Stimulated activated naive CD4-positive, alpha-beta T cell treated with Interleukin-2 at 50 U/mL for 16 hours (primary cell): Measurements from ENCODE around the gene MED22.
"Not testable (repeated sequence)": the region's sequence is repeated elsewhere in the genome, so short reads cannot be mapped to it uniquely, and the experiment has no call there.

ENCODE experiments used
- DNase-seq: peaks from one replicate; lab custom pipeline; 2025; lab: John Stamatoyannopoulos, UW

MED22 gene

DNA sequence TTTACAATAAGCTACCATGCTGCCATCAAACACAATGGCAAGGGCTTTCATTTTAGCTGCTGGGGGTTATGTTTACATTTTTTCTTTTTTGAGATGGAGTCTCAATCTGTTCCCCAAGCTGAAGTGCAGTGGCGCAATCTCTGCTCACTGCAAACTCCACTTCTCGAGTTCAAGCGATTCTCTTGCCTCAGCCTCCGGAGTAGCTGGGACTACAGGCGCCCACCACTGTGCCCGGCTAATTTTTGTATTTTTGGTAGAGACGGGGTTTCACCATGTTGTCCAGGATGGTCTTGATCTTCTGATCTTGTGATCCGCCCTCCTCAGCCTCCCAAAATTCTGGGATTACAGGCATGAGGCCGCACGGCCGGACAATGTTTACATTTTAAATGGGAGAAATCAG lies 13.0 kb downstream of the MED22 start:
- DNase-seq, result not testable (repeated sequence)

DNA sequence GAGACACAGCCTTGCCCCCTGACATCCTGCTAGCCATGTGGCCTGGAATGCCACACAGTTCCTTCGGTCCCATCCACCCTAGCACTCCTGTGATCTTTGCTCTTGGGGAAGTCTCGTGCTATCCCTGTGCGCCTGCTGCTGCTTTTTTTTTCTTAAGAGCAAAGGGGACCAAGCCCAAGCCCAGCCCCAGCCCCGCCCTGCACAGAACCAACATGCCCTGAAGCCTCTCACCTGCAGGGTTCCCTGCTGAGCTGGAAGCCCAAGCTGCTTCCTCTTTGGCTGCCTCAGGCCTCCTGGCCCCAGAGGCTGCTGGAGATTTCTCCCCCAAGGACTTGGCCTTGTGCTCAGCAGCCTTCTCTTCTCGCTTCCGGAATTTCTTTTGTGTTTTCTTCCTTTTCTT lies 13.8 kb downstream of the MED22 start:
- no peak for DNase-seq

DNA sequence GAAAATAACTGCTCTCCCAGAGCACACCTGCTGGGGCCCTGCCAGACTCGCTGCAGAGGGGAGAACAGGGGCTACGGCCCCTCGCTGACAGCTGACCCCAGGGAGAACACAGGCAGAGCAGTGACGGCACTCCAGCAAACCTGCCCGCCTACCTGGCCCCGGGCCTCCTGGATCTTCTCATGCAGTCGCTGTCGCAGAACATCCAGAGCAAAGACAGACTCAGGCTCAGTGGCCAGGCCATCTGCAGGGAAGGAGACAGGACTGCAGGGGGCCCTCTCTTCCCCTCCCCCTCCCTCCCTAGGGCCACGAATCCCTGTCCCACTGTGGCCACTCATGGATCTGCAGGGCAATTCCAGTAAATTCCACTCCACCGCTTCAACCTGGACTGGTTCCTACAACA lies 14.4 kb downstream of the MED22 start:
- DNase-seq, result no peak

DNA sequence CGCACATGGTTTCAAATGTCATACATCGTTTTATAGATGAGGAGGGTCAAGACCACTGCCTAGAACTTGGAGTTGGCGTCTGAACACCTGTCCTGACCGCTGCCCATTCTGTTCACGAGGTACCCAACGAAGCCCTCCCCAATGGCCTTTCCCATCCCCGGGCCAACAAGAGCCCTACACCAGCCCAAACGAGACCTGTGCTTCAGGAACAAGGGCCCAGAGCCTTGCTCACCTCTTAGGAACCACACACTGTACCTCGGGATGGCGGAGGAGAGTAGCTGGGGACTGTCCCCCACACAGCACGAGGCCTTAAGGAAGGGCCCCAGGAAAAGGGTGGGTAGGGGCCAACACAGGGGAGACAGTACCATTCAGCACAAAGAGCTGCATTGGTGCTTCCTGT lies 14.9 kb downstream of the MED22 start:
- no peak for DNase-seq

DNA sequence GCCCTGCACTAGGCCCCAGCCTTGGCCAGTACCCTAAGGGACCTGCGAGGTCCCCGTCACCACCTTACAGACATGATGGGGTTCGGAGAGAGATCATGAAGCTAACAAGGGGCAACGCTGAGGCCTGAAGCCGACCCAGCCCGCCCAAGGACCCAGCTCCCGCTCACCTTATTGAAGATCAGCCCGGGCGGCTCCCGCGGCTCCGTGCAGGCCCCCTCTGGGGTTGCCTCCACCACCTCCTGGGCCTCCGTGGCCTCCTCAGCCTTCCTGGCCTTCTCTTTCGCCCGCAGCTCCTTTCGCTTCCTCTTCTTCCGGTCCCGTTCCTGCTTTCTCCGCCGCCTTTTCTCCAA lies 15.6 kb downstream of the MED22 start:
- DNase-seq, result no peak

DNA sequence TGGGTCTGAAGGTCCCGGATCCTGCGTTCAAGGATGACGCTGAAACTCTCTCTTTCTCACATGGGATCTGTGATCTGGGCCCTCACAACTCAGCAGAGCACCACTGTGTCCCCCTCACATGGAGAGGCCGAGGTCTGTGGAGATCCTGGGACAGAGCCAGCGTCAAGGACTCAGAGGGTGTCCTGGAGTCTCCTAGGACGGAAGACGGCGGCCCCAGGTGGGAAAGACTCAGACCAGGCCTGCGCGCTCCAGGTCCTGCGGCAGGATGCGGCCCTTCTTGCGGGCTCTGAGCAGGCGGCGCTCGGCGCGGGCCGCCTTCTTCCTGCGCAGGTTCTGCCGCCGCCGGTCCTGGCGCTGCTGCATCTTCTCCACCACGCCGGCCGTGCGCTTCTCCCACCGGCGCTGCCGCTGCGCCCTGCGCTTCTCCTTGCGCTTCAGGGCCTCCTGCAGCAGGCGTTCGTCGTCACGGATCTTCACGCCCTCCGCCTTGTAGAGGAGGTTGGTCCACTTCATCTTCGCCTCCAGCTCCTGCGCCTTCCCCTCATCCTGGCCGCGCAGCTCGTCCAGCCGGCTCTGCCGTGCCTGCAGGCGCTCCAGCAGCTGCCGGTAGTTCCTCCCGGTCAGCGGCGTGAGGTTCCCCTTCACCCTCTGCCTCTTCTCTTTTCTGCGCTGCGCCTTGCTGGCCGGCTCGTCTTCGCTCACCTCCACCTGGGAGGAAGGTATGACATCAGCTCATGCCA lies 16.1 kb downstream of the MED22 start:
- no peak for DNase-seq

DNA sequence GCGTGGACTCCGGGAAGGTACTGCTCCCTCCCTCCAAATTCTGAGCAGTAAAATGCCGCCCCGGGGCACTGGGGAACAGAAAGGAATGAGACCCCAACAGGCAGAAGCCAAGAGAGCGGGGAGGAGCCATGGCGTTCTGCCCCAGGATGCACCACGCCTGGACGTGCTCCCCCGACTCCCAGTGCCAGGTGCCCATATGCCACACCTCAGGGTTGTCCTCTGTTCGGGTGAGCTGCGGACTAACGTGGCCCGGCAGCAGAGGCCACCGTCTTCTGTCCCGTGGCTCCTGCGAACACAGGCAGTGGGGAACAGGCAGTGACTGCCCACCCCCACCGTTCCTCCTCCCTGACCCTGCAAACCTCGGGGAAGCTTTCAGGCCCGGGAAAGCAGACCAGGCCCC lies 16.7 kb downstream of the MED22 start:
- no peak for DNase-seq

DNA sequence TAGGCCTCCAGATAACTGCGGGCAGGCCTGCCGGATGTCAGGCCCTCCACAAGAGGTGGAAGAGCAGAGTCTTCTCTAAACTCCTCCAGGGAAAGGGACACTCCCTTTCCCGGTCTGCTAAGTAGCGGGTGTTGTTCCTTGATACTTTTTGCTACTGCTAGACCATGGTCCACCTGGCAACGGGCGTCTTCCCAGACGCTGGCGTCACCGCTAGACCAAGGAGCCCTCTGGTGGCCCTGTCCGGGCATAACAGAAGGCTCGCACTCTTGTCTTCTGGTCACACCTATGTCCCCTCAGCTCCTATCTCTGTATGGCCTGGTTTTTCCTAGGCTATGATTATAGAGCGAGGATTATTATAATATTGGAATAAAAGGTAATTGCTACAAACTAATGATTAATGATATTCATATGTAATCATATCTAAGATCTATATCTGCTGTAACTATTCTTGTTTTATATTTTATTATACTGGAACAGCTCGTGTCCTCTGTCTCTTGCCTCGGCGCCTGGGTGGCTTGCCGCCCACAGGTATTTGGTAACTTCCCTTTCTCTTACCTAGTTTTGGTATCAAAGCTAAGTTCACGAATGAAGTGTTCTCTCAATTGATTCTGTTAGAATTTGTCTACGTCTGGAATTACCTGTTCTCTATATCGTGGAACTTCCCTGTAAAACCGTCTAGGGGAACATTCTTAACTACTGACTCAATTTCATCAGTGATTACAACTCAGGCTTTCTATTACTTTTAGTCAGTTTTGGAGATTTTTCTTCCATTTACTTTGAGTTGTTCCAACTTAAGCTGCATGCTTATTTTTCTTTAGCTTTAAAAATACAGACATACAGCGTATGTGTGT lies 18.4 kb downstream of the MED22 start:
- DNase-seq, result not testable (repeated sequence)

DNA sequence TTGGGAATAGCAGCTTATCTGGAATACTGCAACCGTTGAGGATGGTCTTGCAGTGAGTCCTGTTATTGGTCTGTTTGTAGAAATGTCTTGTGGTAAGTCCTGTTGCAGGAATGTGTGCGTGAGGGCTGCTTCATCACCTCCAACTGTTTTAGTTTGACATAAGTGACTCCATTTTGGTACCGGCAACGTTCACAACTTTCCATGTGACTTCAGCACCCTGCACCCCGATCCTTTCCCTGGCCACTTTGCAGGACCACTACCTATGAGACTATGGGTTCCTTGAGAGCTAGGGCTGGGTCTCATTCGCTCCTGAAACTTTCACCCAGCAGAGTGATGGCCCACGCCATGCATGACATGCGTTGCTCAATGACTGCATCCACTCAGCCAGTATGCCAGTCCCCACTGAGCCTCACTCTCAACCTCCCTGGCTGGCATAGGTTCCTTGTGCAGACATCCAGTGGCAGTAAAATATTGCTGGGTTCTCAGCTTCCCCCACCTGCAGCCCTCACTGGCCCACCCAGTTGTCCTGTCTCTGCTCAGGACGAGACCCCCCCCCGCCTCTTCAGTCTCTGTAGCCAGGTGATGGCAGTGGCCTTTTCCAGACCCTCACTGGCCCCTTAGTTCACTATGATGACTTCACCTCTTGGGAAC lies 20.0 kb downstream of the MED22 start:
- no peak for DNase-seq

DNA sequence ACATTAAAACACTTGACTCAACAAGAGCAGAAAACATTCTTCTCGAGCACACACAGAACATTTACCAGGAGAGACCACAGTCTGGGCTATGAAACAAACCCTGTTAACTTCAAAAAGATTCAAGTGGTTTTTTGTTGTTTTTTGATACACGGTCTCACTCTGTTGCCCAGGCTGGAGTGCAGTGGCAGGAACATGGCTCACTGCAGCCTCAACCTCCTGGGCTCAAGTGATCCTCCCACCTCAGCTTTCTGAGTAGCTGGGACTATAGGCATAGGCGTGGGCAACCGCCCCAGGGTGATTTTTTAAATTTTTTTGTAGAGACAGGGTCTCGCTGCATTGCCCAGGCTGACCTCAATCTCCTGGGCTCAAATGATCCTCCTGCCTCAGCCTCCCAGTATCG lies 20.9 kb downstream of the MED22 start:
- DNase-seq, result not testable (repeated sequence)

DNA sequence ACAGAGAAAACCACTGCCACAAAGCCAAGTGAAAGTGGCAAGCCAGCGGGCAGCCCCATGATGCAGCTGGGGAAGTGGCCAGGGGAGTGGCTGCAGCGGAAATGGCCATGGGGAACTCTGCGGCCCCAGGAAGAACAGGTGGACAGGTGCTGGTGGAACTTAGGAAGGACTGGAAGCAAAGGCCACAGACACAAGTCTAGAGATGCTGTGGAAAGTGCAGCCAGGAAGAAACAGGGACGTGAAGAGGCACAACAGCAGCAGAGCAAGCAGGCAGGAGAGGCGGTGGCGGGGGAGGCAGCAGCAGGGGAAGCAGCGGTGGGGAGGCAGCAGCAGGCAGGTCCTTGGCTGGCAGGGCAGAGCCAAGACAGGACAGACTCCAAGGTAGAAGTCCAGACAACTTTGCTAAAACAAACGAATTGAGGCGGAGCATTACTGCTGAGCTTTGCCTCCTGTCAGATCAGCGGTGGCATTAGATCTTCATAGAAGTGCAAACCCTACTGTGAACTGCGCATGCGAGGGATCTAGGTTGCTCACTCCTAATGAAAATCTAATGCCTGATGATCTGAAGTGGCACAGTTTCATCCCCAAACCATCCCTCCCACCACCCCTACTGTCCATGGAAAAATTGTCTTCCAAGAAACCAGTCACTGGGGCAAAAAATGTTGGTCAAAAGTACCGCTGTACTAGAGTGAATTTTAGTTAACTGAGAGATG lies 23.8 kb downstream of the MED22 start:
- DNase-seq, result no peak

DNA sequence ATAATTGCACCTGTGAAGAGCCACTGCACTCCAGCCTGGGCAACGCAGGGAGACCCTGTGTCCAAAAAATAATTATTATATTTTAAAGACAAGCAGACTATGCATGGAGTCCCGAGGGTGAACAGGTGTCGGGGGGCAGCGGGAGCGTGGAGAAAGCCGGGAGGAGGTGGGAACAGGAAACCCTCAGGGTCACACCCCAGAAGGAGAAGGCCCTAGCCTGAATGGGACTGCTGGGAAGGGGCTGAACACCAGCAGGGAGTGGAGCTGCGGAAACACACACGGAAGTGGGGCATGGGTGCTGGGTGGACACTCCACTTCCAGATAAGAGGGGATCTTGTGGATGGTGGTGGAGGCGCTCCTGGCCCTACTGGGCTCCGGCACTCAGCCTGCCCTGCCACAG lies 24.7 kb downstream of the MED22 start:
- no peak for DNase-seq

DNA sequence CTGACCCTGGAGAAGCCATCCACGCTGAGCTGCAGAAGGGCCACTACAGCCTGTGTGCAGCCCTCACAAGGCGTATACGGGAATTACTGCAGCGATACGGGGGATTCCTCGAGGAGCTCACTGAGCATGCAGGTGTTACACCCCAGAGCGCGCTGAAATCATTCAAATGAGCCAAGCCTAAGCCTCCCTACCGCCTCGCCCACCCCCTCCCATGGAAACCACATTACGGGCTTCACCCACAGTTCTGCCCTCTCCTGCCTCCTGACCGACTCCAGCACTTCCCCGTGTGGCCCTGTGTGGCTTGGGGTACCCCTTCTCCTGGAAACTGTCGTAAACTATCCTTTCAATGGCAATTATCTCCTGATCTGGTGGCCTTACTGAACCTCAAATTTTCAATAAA lies 25.2 kb downstream of the MED22 start:
- no peak for DNase-seq

DNA sequence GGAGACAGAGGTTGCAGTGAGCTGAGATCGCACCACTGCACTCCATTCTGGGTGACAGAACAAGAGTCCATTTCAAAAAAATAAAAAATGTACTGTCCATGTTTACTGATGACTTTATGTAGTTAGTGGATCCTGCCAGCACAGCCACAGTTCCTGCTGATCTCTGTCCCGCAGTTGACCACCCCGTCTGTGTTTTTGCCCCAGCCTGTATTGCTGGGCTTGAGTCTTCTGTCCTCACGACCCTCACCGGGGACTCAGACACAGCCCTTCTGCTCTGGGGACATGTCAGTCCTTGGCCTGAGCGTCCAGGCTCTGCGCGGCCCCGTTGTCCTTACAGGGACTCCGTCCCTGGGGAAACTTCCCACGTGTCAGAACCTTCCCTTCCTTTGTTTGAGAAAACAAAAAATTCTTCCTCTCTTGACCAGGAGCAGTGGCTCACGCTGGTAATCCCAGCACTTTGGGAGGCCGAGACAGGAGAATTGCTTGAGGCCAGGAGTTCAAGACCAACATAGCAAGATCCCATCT lies 26.5 kb downstream of the MED22 start:
- no peak for DNase-seq

DNA sequence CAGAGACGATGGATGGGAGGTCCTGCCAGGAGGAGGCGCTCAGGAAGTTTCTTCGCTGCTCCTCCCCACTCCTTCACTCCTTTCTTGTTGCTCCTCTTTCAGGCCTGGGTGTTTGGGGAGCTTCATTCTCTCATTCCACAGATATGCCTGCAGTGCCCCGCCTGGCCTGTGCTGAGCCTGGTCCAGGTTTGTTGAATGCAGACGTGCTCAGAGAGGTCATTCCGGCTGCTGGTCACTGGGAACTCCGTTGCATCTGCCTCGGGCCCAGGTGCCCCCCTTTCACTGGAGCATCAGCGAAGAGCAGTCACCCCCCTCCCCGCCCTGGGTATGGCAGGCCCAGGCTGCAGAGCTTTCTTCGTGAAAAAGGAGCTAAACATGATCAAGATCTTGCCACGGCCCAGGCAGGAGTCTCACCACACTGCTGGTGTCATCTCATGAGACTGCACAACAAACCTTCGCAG lies 27.5 kb downstream of the MED22 start:
- no peak for DNase-seq

DNA sequence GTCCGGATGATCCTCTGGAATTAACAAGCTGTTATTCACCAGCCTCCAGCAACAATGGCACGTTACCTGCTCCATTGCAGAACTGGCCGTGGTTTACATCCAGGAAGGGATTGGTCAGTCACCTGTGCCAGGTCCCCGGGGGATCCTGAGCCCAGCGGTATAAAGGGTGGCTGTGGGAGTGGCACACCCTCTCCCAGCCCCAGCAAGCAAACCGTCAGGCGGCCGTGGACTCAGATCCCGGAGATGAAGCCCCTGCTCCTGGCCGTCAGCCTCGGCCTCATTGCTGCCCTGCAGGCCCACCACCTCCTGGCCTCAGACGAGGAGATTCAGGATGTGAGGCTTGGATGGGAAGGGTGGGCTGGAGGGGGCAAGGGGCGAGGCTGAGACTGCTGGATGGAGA lies 30.4 kb downstream of the MED22 start:
- not testable (repeated sequence) for DNase-seq

DNA sequence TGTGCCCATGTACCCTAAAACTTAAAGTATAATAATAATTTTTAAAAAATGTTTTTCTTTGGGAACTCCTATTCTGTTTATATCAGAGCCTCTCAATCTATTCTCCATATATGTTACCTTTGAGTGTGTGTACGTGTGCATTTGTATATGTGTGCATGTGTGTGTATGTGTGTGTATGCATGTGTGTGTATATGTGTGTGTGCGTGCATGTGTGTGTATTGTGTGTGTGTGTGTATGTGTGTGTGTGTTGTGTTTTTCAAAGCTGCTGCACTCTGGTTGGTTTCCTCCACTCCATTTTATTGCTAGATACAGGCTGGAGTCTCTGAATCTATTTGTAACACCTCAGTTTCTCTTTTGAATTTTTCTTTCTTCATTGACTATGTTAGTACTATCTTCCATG lies 31.9 kb downstream of the MED22 start:
- DNase-seq, result no peak

DNA sequence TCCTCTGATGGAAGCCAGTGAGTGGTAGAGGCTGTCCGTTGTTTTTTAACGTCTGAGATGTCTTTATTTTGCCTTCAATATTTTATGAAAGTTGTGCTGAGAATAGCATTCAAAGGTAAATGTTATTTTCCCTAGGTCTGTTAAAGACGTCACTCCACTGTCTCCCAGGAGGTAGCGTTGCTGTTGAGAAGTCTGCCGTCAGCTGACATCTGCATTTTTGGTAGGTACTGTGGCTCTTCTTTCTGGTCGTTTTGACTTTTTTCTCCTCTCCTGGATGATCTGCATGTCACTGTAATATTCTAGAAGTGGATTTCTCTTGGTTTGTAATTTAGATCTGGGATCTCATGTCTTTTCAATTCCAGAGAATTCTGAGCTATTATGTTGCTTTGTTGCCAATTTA lies 38.3 kb downstream of the MED22 start:
- DNase-seq, result no peak

DNA sequence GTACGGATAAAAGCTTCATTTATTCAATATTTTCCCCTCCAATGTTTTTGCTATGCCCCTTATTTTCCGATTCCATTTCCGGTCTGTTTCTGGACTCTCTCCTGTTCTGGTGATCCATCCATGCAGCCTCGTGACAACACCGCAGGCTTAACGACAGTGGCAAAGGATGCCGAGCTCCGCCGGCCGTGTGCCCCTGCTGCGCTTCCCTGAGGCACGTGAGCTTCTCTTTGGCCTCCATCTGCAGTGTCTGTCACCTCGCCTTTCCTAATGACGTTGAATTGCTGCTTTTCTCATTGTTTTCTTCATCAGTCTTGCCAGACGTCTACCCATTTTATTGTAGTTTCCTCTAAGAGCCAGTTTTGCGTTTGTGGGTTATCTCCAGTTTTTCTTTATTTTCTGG lies 40.6 kb downstream of the MED22 start:
- DNase-seq, result no peak

DNA sequence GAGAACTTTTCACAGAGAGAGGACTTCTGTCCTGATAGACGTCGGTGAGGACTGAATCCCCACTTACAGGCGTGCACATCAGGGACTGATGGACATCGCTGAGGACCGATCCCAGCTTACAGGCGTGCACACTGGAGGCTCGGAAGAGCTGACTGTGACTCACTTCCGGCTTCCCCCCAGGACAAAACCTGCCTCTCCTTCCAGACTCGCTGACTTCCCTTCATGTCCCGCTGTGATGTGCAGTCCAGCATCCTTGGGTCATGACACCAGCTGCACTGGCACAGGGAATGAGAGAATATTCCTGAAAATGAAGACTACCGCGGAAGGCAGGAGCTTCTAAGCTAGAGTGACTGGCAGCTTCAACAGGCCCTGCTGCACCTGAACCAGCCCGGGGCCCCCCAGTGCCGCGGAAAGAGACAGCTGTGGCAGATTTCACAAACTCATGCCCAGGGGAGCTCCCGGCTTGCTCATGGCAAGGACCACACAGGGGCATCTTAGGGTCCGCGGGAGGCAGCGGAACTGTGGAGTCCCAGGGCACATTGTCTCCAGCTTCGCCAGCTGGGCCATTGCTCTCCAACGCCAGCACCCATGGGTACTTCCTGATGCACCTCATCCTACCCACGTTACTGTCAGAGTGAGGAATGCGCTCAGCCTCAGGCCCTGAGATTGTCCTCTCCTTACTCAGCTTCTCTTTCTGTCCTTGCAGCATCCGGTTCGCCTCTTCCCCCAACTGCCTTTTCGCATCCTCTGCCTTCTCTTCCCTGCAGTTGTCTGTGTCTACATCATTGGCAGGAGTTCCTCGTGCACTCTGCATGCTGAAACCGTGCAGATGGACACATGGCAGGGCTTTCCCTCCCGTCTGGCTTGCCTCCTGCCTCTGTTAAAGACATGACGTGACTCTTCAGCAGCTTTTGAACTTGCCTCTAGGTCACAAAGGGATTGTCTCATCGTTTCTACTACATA lies 41.4 kb downstream of the MED22 start:
- no peak for DNase-seq

DNA sequence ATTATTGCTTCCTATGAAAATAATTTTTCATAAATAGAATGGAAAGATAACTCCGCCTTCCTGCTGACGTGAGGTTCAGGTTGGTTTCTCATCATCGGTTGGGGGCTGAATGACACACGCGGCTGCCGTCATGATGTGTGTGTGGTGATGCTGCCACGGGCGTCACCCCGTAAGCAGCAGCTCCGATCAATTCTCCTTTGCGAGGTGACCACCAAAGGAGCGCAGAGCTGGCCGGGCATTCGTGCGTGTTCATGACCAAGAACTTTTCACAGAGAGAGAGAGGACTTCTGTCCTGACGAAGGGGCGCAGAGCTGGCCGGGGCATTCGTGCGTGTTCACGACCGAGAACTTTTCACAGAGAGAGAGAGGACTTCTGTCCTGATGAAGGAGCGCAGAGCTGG lies 42.2 kb downstream of the MED22 start:
- no peak for DNase-seq
